HepG2 (cell line): Measurements from ENCODE around the gene RNASE8. TPM values are rescaled to one million over a fixed set of nuclear protein-coding genes. Genes with fewer than 3 reads are reported as not detected.

Source experiments
- ATAC-seq: fragments of 200-7000 bp; cut with Tn5 transposase; 3 replicates; pipeline ENCODE4 v1.9.1; 2020; ENCODE audit warnings: mild to moderate bottlenecking, moderate library complexity
- BruUV-seq: library from RNA; stranded (reverse); fragments of 400-500 nt; replicated peaks from 2 replicates; lab custom pipeline; 2021; lab: Mats Ljungman, UMichigan
- CTCF ChIA-PET: fragments of 300-600 bp; formaldehyde crosslinking; extraction: SDS; loops from one replicate; lab custom pipeline; 2021; ENCODE audit warnings: low total read pairs, inconsistent platforms, low intra/inter-chr PET ratio; lab: Yijun Ruan, JAX
- POLR2A ChIA-PET: fragments of 350-600 bp; sonication (Branson Sonifier 250); formaldehyde crosslinking; loops from one replicate; lab custom pipeline; 2020; ENCODE audit warnings: antibody characterized with exemption, inconsistent platforms; lab: Yijun Ruan, JAX
- DNase-seq: peaks from one replicate; pipeline ENCODE4 v3.0.0-alpha.2; 2015; ENCODE audit warnings: low spot score
- FAIRE-seq: peaks from 3 replicates; lab custom pipeline; 2011; peaks lifted over from hg19 to GRCh38; lab: Jason Lieb, UNC
- H2AFZ ChIP-seq: one replicate; pipeline ENCODE4 v1.6.1; 2011; ENCODE audit warnings: low read length, inconsistent platforms
- H3K27ac ChIP-seq: fragments of 300-600 bp; 3 replicates; pipeline ENCODE4 v1.8.0; 2011; ENCODE audit warnings: mixed run types, mild to moderate bottlenecking, mixed read lengths, low read length, inconsistent platforms; ENCODE audit not compliant: insufficient read depth; ENCODE audit errors: extremely low read length
- H3K27me3 ChIP-seq, 2 experiments: fragments of 200-600 bp in 1 of 2; 2 replicates in 1 of 2; 3 replicates in 1 of 2; pipeline versions ENCODE4 v1.6.0 to v1.8.0; 2011; ENCODE audit warnings: low read length in 2 of 2, mild to moderate bottlenecking in 2 of 2, moderate library complexity in 2 of 2, inconsistent platforms in 1 of 2; ENCODE audit not compliant: insufficient read depth in 2 of 2, control insufficient read depth in 1 of 2
- H3K36me3 ChIP-seq, 2 experiments: fragments of 200-600 bp in 1 of 2; replicated peaks in 1 of 2; 2 replicates in 1 of 2; 3 replicates in 1 of 2; pipeline versions ENCODE4 v1.5.1 to v1.8.0; 2011; ENCODE audit warnings: low read length in 2 of 2, inconsistent platforms in 1 of 2; ENCODE audit not compliant: insufficient read depth in 2 of 2, control insufficient read depth in 1 of 2
- H3K4me1 ChIP-seq: 2 replicates; pipeline ENCODE4 v1.5.1; 2012; ENCODE audit warnings: low read length, inconsistent platforms; ENCODE audit not compliant: insufficient read depth
- H3K4me2 ChIP-seq: 2 replicates; pipeline ENCODE4 v1.6.0; 2011; ENCODE audit warnings: low read depth, low read length, inconsistent platforms
- H3K4me3 ChIP-seq, 3 experiments: fragments of 200-600 bp in 1 of 3; sonication (generic), shearing (Covaris generic) in 1 of 3; replicated peaks in 1 of 3; 2 replicates each; pipeline ENCODE4 v1.5.1; 2011 to 2016; ENCODE audit warnings: low read length in 3 of 3, inconsistent platforms in 2 of 3, low read depth in 2 of 3, mild to moderate bottlenecking in 2 of 3, control low read depth in 1 of 3, mixed read lengths in 1 of 3; ENCODE audit not compliant: insufficient read depth in 1 of 3
- H3K79me2 ChIP-seq: one replicate; pipeline ENCODE4 v1.6.1; 2011; ENCODE audit warnings: low read length, inconsistent platforms; ENCODE audit not compliant: insufficient read depth
- H3K9ac ChIP-seq: 2 replicates; pipeline ENCODE4 v1.6.0; 2011; ENCODE audit warnings: mild to moderate bottlenecking, low read depth, low read length, inconsistent platforms; ENCODE audit not compliant: insufficient read depth
- H3K9me3 ChIP-seq: 2 replicates; pipeline ENCODE4 v1.5.1; 2012; ENCODE audit warnings: mild to moderate bottlenecking, low read length
- H4K20me1 ChIP-seq: 2 replicates; pipeline ENCODE4 v1.6.0; 2011; ENCODE audit warnings: inconsistent platforms, mild to moderate bottlenecking, low read length, moderate library complexity; ENCODE audit not compliant: insufficient read depth
- BRCA1 ChIP-seq: sonication (generic); formaldehyde crosslinking; IDR thresholded peaks from 2 replicates; pipeline ENCODE4 v1.4.0; 2020; ENCODE audit warnings: missing genetic modification reagents
- CEBPB ChIP-seq: IDR thresholded peaks from 2 replicates; pipeline ENCODE4 v1.6.1; 2011; ENCODE audit warnings: low read depth, low read length, improper control_type of control experiment, borderline replicate concordance
- MIER3 ChIP-seq: IDR thresholded peaks from 2 replicates; pipeline ENCODE4 v1.6.1; 2016; ENCODE audit warnings: missing compliant biosample characterization, borderline replicate concordance
- MTA3 ChIP-seq: sonication (generic); formaldehyde crosslinking; IDR thresholded peaks from 2 replicates; pipeline ENCODE4 v1.4.0; 2020; ENCODE audit warnings: missing genetic modification reagents
- NAIF1 ChIP-seq: sonication (generic); formaldehyde crosslinking; IDR thresholded peaks from 2 replicates; pipeline ENCODE4 v1.5.0; 2020; ENCODE audit warnings: mild to moderate bottlenecking, missing genetic modification reagents, borderline replicate concordance
- SUZ12 ChIP-seq: fragments of 150-350 bp; IDR thresholded peaks from 2 replicates; pipeline ENCODE4 v1.6.1; 2014; ENCODE audit warnings: low read depth, low read length
- U2AF2 ChIP-seq: fragments of 200-400 bp; formaldehyde crosslinking; IDR thresholded peaks from 2 replicates; pipeline ENCODE4 v1.6.1; 2017; ENCODE audit warnings: low read depth, mild to moderate bottlenecking, low read length
- ZNF12 ChIP-seq: sonication (generic); formaldehyde crosslinking; IDR thresholded peaks from 2 replicates; pipeline ENCODE4 v1.5.0; 2020; ENCODE audit warnings: missing genetic modification reagents
- ZNF224 ChIP-seq: sonication (generic); formaldehyde crosslinking; IDR thresholded peaks from 2 replicates; pipeline ENCODE4 v1.5.0; 2020; ENCODE audit warnings: mild to moderate bottlenecking, missing genetic modification reagents
- ZNF318 ChIP-seq: sonication (generic); formaldehyde crosslinking; IDR thresholded peaks from 2 replicates; pipeline ENCODE4 v1.4.0; 2020; ENCODE audit warnings: mild to moderate bottlenecking, missing genetic modification reagents
- ZNF547 ChIP-seq: sonication (generic); formaldehyde crosslinking; IDR thresholded peaks from 2 replicates; pipeline ENCODE4 v1.5.1; 2020; ENCODE audit warnings: mild to moderate bottlenecking, missing genetic modification reagents
- ZNF770 ChIP-seq: sonication (generic); formaldehyde crosslinking; IDR thresholded peaks from 2 replicates; pipeline ENCODE4 v1.5.0; 2020; ENCODE audit warnings: mild to moderate bottlenecking, missing genetic modification reagents
- WGBS: methylation state at CpG from one replicate; pipeline ENCODE4 v1.1.6; 2017; ENCODE audit warnings: low lambda C conversion rate; 5-methylcytosine and 5-hydroxymethylcytosine counted together
- in situ Hi-C: cut with HindIII; loops from 2 replicates; pipeline ENCODE4 v1.10.0; 2017; ENCODE audit warnings: low pct_unique_long_range_greater_than_20kb; ENCODE audit not compliant: extremely low pct_ligation_motif_present
- intact Hi-C: fragments of 100-400 bp; cut with micrococcal nuclease; formaldehyde crosslinking; loops from one replicate; pipeline ENCODE4 v1.10.0; 2022; ENCODE audit not compliant: unreplicated experiment
- polyA plus RNA-seq, 8 experiments: library from polyadenylated mRNA; depleted of rRNA in 3 of 8; stranded (reverse) in 7 of 8; unstranded in 1 of 8; fragments of >200 nt; fragmentation: Illumina TruSeq in 4 of 8; extraction: Trizol in 4 of 8; gene quantifications; 2 replicates each; pipeline versions ENCODE4 v1.2.1 to v1.2.3, GENCODE V29; 2011 to 2016; ENCODE audit warnings: low read depth in 4 of 8, missing spikeins in 1 of 8, mixed read lengths in 1 of 8; ENCODE audit not compliant: insufficient read depth in 1 of 8
- total RNA-seq, 5 experiments: library from RNA; depleted of rRNA; stranded (reverse); fragments of >200 nt; fragmentation: Illumina TruSeq; extraction: Trizol; gene quantifications; 2 replicates each; pipeline ENCODE4 v1.2.3, GENCODE V29; 2016; ENCODE audit warnings: low read depth in 1 of 5

The RNASE8 gene
- total and polyA plus RNA-seq, 2 of the 13 experiments (the other 11 are each of a cell fraction or from before 2014, with no cell fraction given), result not detected

- TF ChIP-seq NAIF1 (CRISPR knock-in tag) (no peak), ZNF224 (no peak)
Observed at GRCh38 chr14:21032326-21033132, 25.1 kb upstream of the RNASE8 start (continued).

GRCh38 chr14:21033133-21033698 is 24.4 kb upstream of the RNASE8 start:
- WGBS, result 77% methylated on average over 4 of the region's 4 CpGs
- ATAC-seq (no peak), DNase-seq (no peak), FAIRE-seq (no peak)
- no peaks in the 10 kb centered on the region for H3K79me2 ChIP-seq
- no peaks in the 10 kb centered on the region for H4K20me1 ChIP-seq
- no peak overlapping the region for H3K4me3 ChIP-seq
- H2AFZ ChIP-seq, result no peak overlapping the region
- TF ChIP-seq ZNF318 (CRISPR knock-in tag) (no peak), ZNF224 (no peak), BRCA1 (CRISPR knock-in tag) (no peak), U2AF2 (no peak), ZNF547 (CRISPR knock-in tag) (no peak), MIER3 (no peak), ZNF12 (CRISPR knock-in tag) (no peak), SUZ12 (no peak), MTA3 (CRISPR knock-in tag) (no peak), CEBPB (no peak), ZNF770 (CRISPR knock-in tag) (no peak)
- peaks cover 20% of the 10 kb centered on the region for H3K4me1 ChIP-seq
- no peak overlapping the region for H3K9ac ChIP-seq
- ChIA-PET POLR2A (interaction anchor here (1.3 kb wide), 1 partner anchor 8 kb away, joined by 4 read pairs; the partner anchor contains the start of gene NDRG2), CTCF (no interaction called here)
- H3K27ac ChIP-seq, result no peak overlapping the region
- in situ Hi-C loops, result no loop called here
- no peaks in the 10 kb centered on the region for H3K9me3 ChIP-seq
- H3K27me3 ChIP-seq, result no peaks in the 10 kb centered on the region; a peak in 1 of 5 replicates
- BruUV-seq, result no TSS peak
- no peaks in the 10 kb centered on the region for H3K36me3 ChIP-seq
- intact Hi-C loops, result no loop called here
- no peak overlapping the region for H3K4me2 ChIP-seq
